Endodermal cell (in vitro differentiated cells): Measurements from ENCODE around the gene INPP4B. TPM values are rescaled to one million over a fixed set of nuclear protein-coding genes. Genes with fewer than 3 reads are reported as not detected.

Experiments used
- DNase-seq: peaks from one replicate; pipeline ENCODE4 v3.0.0-alpha.2; 2017
- H3K27ac ChIP-seq: 2 replicates; pipeline ENCODE4 v1.5.1; 2013; ENCODE audit warnings: mild to moderate bottlenecking, low read depth, low read length, moderate library complexity
- H3K27me3 ChIP-seq: 2 replicates; pipeline ENCODE4 v1.6.1; 2013; ENCODE audit warnings: mild to moderate bottlenecking, low read length, moderate library complexity; ENCODE audit not compliant: insufficient read depth, control insufficient read depth, poor library complexity, severe bottlenecking
- H3K36me3 ChIP-seq: 2 replicates; pipeline ENCODE4 v1.7.0; 2013; ENCODE audit warnings: mild to moderate bottlenecking, low read length, moderate library complexity; ENCODE audit not compliant: control insufficient read depth, insufficient read depth
- H3K4me1 ChIP-seq: one replicate; pipeline ENCODE4 v1.7.0; 2013; ENCODE audit warnings: low read length; ENCODE audit not compliant: control insufficient read depth, insufficient read depth
- H3K4me3 ChIP-seq: 2 replicates; pipeline ENCODE4 v1.5.1; 2013; ENCODE audit warnings: mild to moderate bottlenecking, low read length, moderate library complexity
- H3K9ac ChIP-seq: 2 replicates; pipeline ENCODE4 v1.6.1; 2013; ENCODE audit warnings: mild to moderate bottlenecking, low read length, moderate library complexity; ENCODE audit not compliant: poor library complexity, severe bottlenecking; ENCODE audit errors: extremely low read depth
- H3K9me3 ChIP-seq: 2 replicates; pipeline ENCODE4 v1.6.1; 2013; ENCODE audit warnings: mild to moderate bottlenecking, low read length, moderate library complexity; ENCODE audit not compliant: control insufficient read depth
- H3K27ac Mint-ChIP-seq: 2 replicates; pipeline ENCODE4 v1.8.0; 2020; ENCODE audit warnings: mixed read lengths
- H3K27me3 Mint-ChIP-seq: 2 replicates; pipeline ENCODE4 v1.8.0; 2021; ENCODE audit warnings: mild to moderate bottlenecking, mixed read lengths; ENCODE audit not compliant: insufficient read depth
- H3K36me3 Mint-ChIP-seq: 2 replicates; pipeline ENCODE4 v1.8.0; 2020; ENCODE audit warnings: low read depth, mixed read lengths
- H3K4me1 Mint-ChIP-seq: 2 replicates; pipeline ENCODE4 v1.8.0; 2020; ENCODE audit warnings: mixed read lengths
- H3K4me3 Mint-ChIP-seq: 2 replicates; pipeline ENCODE4 v1.8.0; 2020; ENCODE audit warnings: mild to moderate bottlenecking, moderate library complexity, mixed read lengths
- H3K9me3 Mint-ChIP-seq: 2 replicates; pipeline ENCODE4 v1.8.0; 2020; ENCODE audit warnings: mild to moderate bottlenecking, mixed read lengths
- CTCF ChIP-seq: fragments of 200-600 bp; sonication (generic); conservative IDR thresholded peaks from 2 replicates; pipeline ENCODE4 v1.5.0; 2021; ENCODE audit warnings: antibody characterized with exemption, mild to moderate bottlenecking
- WGBS, 2 experiments: methylation state at CpG; one replicate each; pipeline versions ENCODE4 v1.1.5 to v1.1.7; 2013; ENCODE audit warnings: missing lambda C conversion rate in 2 of 2, mixed read lengths in 1 of 2; ENCODE audit not compliant: insufficient coverage in 1 of 2, insufficient read length in 1 of 2; 5-methylcytosine and 5-hydroxymethylcytosine counted together
- total RNA-seq, 2 donors: library from RNA; stranded (reverse); fragmentation: NEBNext Ultra II Directional in 1 of 2; extraction: Animal tissue kit (Norgen Biotek cat#: 25700) in 1 of 2; gene quantifications; 2 replicates in 1 of 2; 3 replicates in 1 of 2; pipeline ENCODE4 v1.2.1, GENCODE V29; 2021

The INPP4B gene
- total RNA-seq, 2 donors from 2014 or later = 0.64 to 0.66 TPM

GRCh38 chr4:142363686-142364085 is 482.4 kb downstream of the INPP4B start:
- Histone ChIP-seq H3K9me3 (no peaks in the 10 kb centered on the region), H3K27me3 (no peaks in the 10 kb centered on the region), H3K27ac (no peak overlapping the region), H3K9ac (no peak overlapping the region), H3K36me3 (no peaks in the 10 kb centered on the region), H3K4me1 (no peaks in the 10 kb centered on the region), H3K4me3 (no peak overlapping the region)
- Mint-ChIP-seq H3K9me3 (no peaks in the 10 kb centered on the region), H3K36me3 (no peaks in the 10 kb centered on the region), H3K4me3 (no peak overlapping the region), H3K4me1 (peaks cover 15% of the 10 kb centered on the region), H3K27me3 (no peaks in the 10 kb centered on the region), H3K27ac (no peak overlapping the region)
- WGBS, 2 experiments = 92% methylated on average over 1 of the region's 1 CpG; no CpG with 5 or more reads in 1 of the 2 experiments
- no peak for TF ChIP-seq CTCF
- DNase-seq = no peak

DNA sequence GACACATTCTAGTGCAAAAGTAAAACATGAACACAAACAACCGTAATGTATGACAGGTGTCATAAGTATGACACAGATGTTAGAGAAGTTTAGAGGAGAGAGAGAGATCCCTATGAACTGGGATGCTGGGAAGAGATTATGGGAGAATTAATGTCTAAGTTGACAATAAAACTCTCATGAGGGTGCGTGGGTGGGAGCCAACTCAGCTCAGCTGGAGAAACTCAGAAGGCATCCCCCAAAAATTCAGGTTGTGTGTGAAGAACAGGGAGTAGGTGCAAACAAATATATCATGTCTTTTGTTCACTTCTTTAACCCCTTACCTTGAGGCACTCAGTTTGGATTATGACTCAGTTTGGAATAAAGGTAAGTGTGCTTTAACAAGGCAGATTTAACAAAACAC is 484.1 kb downstream of the INPP4B start:
- Histone ChIP-seq H3K9me3 (no peaks in the 10 kb centered on the region), H3K9ac (no peak overlapping the region), H3K27me3 (no peaks in the 10 kb centered on the region), H3K4me3 (no peak overlapping the region), H3K4me1 (no peaks in the 10 kb centered on the region), H3K27ac (no peak overlapping the region), H3K36me3 (no peaks in the 10 kb centered on the region)
- H3K9me3 Mint-ChIP-seq = no peaks in the 10 kb centered on the region
- H3K4me1 Mint-ChIP-seq = peaks cover 15% of the 10 kb centered on the region
- H3K4me3 Mint-ChIP-seq = no peak overlapping the region
- TF ChIP-seq CTCF = no peak
- H3K36me3 Mint-ChIP-seq = no peaks in the 10 kb centered on the region
- no peaks in the 10 kb centered on the region for H3K27me3 Mint-ChIP-seq
- no peak overlapping the region for H3K27ac Mint-ChIP-seq
- WGBS, 2 experiments = 93 to 100% methylated on average over 2 of the region's 2 CpGs
- DNase-seq = no peak

- Mint-ChIP-seq H3K36me3 (no peaks in the 10 kb centered on the region), H3K9me3 (no peaks in the 10 kb centered on the region), H3K4me3 (no peak overlapping the region), H3K27me3 (no peaks in the 10 kb centered on the region), H3K4me1 (peaks cover 8% of the 10 kb centered on the region), H3K27ac (no peak overlapping the region)
- H3K27ac ChIP-seq = no peak overlapping the region
- no peaks in the 10 kb centered on the region for H3K27me3 ChIP-seq
- WGBS, 2 experiments = no CpG with 5 or more reads among the region's 1 CpG
- DNase-seq = no peak
- no peak overlapping the region for H3K4me3 ChIP-seq
- no peak overlapping the region for H3K9ac ChIP-seq
- no peak for TF ChIP-seq CTCF
- no peaks in the 10 kb centered on the region for H3K4me1 ChIP-seq
- H3K9me3 ChIP-seq = no peaks in the 10 kb centered on the region
- H3K36me3 ChIP-seq = no peaks in the 10 kb centered on the region
These were observed 485.4 kb downstream of the INPP4B start for GRCh38 chr4:142360657-142361056.
